ENCODE measurements around the gene NEB.

The NEB gene

GRCh38 chr2:151733771-151734672, at the start of gene NEB:
NEB (minus strand) TSS chr2:151734476; CDS start chr2:151733156, 1,320 bp downstream.
- no peak for DNase-seq

GRCh38 chr2:151783133-151783520, 48.9 kb upstream of the NEB start:
- no peak for DNase-seq

GRCh38 chr2:151782378-151783132, 48.3 kb upstream of the NEB start:
- DNase-seq = no peak

- DNase-seq = no peak
These were observed 47.4 kb upstream of the NEB start for GRCh38 chr2:151781642-151782041.

GRCh38 chr2:151780938-151781337, 46.7 kb upstream of the NEB start:
- no peak for DNase-seq

- no peak for DNase-seq
These were observed 43.7 kb upstream of the NEB start for GRCh38 chr2:151777935-151778334.

- DNase-seq = no peak
These were observed 43.2 kb upstream of the NEB start for GRCh38 chr2:151777487-151777886.

GRCh38 chr2:151776367-151776766, 42.1 kb upstream of the NEB start:
- no peak for DNase-seq

- no peak for DNase-seq
These were observed 40.9 kb upstream of the NEB start for GRCh38 chr2:151775057-151775740.

GRCh38 chr2:151774506-151774905, 40.2 kb upstream of the NEB start:
- no peak for DNase-seq

GRCh38 chr2:151771599-151772358, 37.5 kb upstream of the NEB start:
- no peak for DNase-seq

GRCh38 chr2:151770995-151771394, 36.7 kb upstream of the NEB start:
- no peak for DNase-seq

GRCh38 chr2:151769606-151770005, 35.3 kb upstream of the NEB start:
- no peak for DNase-seq

- no peak for DNase-seq
These were observed 33.3 kb upstream of the NEB start for GRCh38 chr2:151767536-151767935.

- peak; percentile 62 for DNase-seq
These were observed 32.3 kb upstream of the NEB start for GRCh38 chr2:151766437-151767153.

- no peak for DNase-seq
These were observed 31.6 kb upstream of the NEB start for GRCh38 chr2:151765760-151766410.

- no peak for DNase-seq
These were observed 28.4 kb upstream of the NEB start for GRCh38 chr2:151762694-151763093.

GRCh38 chr2:151761687-151762086, 27.4 kb upstream of the NEB start:
- no peak for DNase-seq

GRCh38 chr2:151761193-151761592, 26.9 kb upstream of the NEB start:
- no peak for DNase-seq

GRCh38 chr2:151760139-151760650, 25.9 kb upstream of the NEB start:
- no peak for DNase-seq

- DNase-seq = no peak
These were observed 24.5 kb upstream of the NEB start for GRCh38 chr2:151758744-151759143.

All from activated CD4-positive, alpha-beta T cell treated with anti-CD3 and anti-CD28 coated beads for 48 hours (primary cell).